HUES64 (cell line): ENCODE measurements around the gene LRRC37B.
"Not testable (repeated sequence)": the region's sequence is repeated elsewhere in the genome, so short reads cannot be mapped to it uniquely, and the experiment has no call there.

ENCODE experiments used
- H3K27ac ChIP-seq: 2 replicates; pipeline ENCODE4 v1.7.0; 2013; ENCODE audit warnings: low read depth, low read length, inconsistent platforms
- H3K27me3 ChIP-seq: 2 replicates; pipeline ENCODE4 v1.6.1; 2013; ENCODE audit warnings: mild to moderate bottlenecking, low read length; ENCODE audit not compliant: insufficient read depth
- H3K36me3 ChIP-seq: 2 replicates; pipeline ENCODE4 v1.6.1; 2013; ENCODE audit warnings: mild to moderate bottlenecking, low read length; ENCODE audit not compliant: insufficient read depth
- H3K4me1 ChIP-seq: 2 replicates; pipeline ENCODE4 v1.6.1; 2013; ENCODE audit warnings: mild to moderate bottlenecking, low read length, moderate library complexity; ENCODE audit not compliant: insufficient read depth
- H3K4me3 ChIP-seq: 2 replicates; pipeline ENCODE4 v1.5.1; 2013; ENCODE audit warnings: mild to moderate bottlenecking, low read length, moderate library complexity
- H3K9ac ChIP-seq: 2 replicates; pipeline ENCODE4 v1.6.1; 2013; ENCODE audit warnings: mild to moderate bottlenecking, low read depth, low read length
- H3K9me3 ChIP-seq: 2 replicates; pipeline ENCODE4 v1.6.1; 2013; ENCODE audit warnings: low read depth, low read length; ENCODE audit not compliant: insufficient read depth
- WGBS: fragments of 150-250, 120-280 bp; methylation state at CpG from one replicate; pipeline ENCODE4 v1.1.7; 2013; ENCODE audit warnings: missing lambda C conversion rate; 5-methylcytosine and 5-hydroxymethylcytosine counted together

Gene LRRC37B

DNA sequence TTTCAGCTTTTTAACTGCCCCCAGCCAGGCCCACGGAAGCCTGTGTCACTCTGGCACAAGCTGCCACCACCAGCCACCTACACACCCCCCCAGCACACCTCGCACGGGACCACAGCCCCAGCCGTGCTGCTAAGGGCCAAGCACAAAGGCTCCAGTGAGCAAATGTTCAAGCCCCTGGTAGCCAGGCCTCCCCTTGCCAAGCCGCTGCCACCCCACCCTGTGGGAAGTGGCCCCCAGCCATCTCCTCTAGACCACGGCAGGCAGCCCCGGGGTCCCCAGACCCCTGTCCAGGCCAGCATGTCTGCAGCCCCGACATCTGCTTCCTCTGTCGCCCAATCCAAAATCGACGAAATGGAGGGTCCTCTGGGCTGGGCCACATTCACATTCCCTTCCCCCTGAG is 35.1 kb downstream of the LRRC37B start:
- H3K27ac ChIP-seq, H3K4me1 ChIP-seq, H3K27me3 ChIP-seq, H3K4me3 ChIP-seq, H3K9ac ChIP-seq, H3K9me3 ChIP-seq: not testable (repeated sequence)
- H3K36me3 ChIP-seq: peaks cover 21% of the 10 kb centered on the region
- 95% methylated on average over 9 of the region's 11 CpGs for WGBS

- H3K9me3 ChIP-seq, H3K27me3 ChIP-seq, H3K27ac ChIP-seq, H3K4me1 ChIP-seq, H3K9ac ChIP-seq, H3K4me3 ChIP-seq: not testable (repeated sequence)
- peaks cover 17% of the 10 kb centered on the region; the same call in 1 of the 2 replicates for H3K36me3 ChIP-seq
- WGBS: 100% methylated on average over 1 of the region's 3 CpGs
Observed at GRCh38 chr17:32045611-32046010, 38.4 kb downstream of the LRRC37B start.

DNA sequence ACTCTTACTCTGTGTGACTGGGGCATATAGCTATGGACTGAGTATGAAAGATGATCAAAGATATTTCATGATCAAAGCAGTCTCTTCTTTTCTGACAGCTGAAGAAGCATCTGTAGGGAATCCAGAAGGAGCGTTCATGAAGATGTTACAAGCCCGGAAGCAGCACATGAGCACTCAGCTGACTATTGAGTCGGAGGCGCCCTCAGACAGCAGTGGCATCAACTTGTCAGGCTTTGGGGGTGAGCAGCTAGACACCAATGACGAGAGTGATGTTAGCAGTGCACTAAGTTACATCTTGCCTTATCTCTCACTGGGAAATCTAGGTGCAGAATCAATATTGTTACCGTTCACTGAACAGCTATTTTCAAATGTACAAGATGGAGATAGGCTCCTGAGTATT is 40.5 kb downstream of the LRRC37B start:
- not testable (repeated sequence) for H3K4me1 ChIP-seq, H3K27ac ChIP-seq, H3K9ac ChIP-seq, H3K27me3 ChIP-seq, H3K4me3 ChIP-seq, H3K9me3 ChIP-seq
- WGBS: 99% methylated on average over 6 of the region's 6 CpGs
- H3K36me3 ChIP-seq: peaks cover 13% of the 10 kb centered on the region; the same call in 1 of the 2 replicates

DNA sequence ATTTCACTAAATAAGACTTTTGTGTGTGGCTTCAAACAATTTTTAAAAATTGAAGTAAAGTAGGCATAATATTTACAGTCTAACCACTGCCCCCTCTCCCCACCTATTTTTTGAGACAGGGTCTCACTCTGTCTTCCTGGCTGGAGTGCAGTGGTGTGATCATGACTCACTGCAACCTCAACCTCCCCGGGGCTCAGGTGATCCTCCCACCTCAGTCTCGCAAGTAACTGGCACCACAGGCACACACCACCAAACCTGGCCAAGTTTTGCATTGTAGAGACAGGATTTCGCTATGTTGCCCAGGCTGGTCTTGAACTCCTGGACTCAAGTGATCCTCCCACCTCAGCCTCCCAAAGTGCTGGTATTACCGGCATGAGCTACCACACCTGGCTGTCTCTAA is 47.8 kb downstream of the LRRC37B start:
- not testable (repeated sequence) for H3K9me3 ChIP-seq, H3K27ac ChIP-seq, H3K36me3 ChIP-seq, H3K4me3 ChIP-seq, H3K27me3 ChIP-seq, H3K4me1 ChIP-seq, H3K9ac ChIP-seq
- WGBS: 80% methylated on average over 3 of the region's 4 CpGs

- not testable (repeated sequence) for H3K27me3 ChIP-seq, H3K4me3 ChIP-seq, H3K27ac ChIP-seq, H3K4me1 ChIP-seq, H3K36me3 ChIP-seq, H3K9ac ChIP-seq, H3K9me3 ChIP-seq
- WGBS: 92% methylated on average over 1 of the region's 3 CpGs
Observed at GRCh38 chr17:32055425-32055824, 48.2 kb downstream of the LRRC37B start.

DNA sequence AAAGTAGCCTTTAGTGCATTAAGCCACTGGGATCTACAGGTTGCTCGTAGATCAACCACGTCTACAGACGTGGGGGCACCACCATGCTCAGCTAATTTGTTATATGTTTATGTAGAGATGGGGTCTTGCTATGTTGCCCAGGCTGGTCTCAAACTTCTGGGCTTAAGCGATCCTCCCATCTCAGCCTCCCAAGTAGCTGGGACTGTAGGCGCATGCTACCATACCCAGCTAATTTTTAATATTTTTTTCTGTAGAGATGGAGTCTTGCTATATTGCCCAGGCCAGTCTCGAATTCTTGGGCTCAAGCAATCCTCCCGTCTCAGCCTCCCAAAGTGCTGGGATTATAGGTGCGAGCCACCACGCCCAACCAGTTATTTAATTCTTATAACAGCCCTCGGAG is 49.3 kb downstream of the LRRC37B start:
- not testable (repeated sequence) for H3K36me3 ChIP-seq, H3K4me1 ChIP-seq, H3K9me3 ChIP-seq, H3K27ac ChIP-seq, H3K4me3 ChIP-seq, H3K27me3 ChIP-seq, H3K9ac ChIP-seq
- 92% methylated on average over 7 of the region's 10 CpGs for WGBS

DNA sequence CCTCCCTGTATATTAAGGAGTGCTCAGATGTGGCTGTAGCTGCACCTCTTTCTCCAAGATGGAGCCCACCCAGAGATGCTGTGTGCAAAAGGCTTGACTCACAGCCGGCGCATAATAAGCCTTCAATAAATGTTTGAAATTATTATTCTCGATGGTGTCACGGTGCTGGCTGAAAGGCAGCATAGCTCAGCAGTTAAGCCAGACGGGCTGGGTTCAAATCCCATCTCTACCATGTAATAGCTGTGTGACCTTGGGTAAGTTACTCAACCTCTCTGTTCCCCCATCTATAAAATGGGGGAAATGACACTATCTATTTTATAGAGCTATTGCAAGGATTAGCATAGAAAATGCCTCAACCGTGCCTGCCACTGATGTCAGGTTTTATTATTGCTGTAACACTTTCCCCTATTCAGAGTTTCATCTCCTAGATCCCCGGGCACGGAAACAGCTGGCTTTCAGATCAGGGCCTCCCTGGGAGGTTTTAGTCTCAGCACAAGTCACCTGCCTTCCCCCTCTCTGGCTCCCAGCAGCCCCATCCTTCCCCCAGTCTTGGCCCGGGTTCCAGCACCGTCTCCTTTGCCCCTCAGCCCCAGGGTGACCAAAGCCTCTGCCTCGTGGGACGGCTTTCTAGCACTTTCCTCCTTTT is 50.4 kb downstream of the LRRC37B start:
- not testable (repeated sequence) for H3K4me3 ChIP-seq, H3K4me1 ChIP-seq, H3K9ac ChIP-seq, H3K27ac ChIP-seq, H3K27me3 ChIP-seq, H3K9me3 ChIP-seq, H3K36me3 ChIP-seq
- WGBS: 97% methylated on average over 9 of the region's 12 CpGs

GRCh38 chr17:32060695-32061094 is 53.5 kb downstream of the LRRC37B start:
- H3K4me1 ChIP-seq, H3K4me3 ChIP-seq, H3K9ac ChIP-seq, H3K9me3 ChIP-seq, H3K36me3 ChIP-seq, H3K27me3 ChIP-seq, H3K27ac ChIP-seq: not testable (repeated sequence)
- no CpG with 5 or more reads among the region's 9 CpGs for WGBS

DNA sequence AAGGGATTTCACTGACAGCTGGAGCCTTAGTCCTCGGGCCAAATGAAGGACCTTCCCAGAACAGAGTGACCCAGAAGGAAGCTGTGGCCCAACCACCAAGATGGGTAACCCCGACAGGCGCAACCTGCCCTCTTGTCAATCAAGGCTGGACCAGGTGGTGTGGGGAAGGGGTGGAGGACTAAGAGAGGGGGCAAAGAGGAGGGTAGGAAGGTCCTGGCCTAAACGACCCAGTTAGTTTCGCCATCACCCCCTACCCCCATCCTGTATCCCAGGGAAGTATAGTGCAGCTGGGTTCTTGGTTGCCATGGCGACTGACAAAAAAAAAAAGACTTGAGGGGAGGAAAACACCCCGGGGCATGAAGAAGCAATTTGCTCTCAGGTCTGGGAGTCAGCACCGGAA is 54.7 kb downstream of the LRRC37B start:
- H3K27ac ChIP-seq, H3K9me3 ChIP-seq, H3K9ac ChIP-seq, H3K4me3 ChIP-seq, H3K36me3 ChIP-seq, H3K4me1 ChIP-seq, H3K27me3 ChIP-seq: not testable (repeated sequence)
- WGBS: 63% methylated on average over 6 of the region's 8 CpGs

DNA sequence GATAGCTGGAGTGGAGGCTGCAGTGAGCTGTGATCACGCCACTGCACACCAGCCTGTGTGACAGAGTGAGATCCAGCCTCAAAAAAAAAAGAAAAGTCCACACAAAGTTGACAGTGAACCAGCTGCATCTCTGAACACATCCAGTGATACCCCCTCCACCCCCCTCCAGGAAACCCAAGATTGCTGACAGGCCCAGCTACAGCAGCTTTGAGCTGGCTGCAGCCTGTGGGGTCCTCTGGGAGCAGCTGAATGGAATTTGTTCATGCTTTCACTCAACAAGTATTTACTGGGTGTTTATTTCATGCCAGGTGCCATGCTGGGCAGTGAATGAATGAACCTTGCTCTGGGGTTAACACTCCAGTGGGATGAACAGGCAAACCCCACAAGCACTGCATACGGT is 56.9 kb downstream of the LRRC37B start:
- not testable (repeated sequence) for H3K9ac ChIP-seq, H3K4me3 ChIP-seq, H3K36me3 ChIP-seq, H3K4me1 ChIP-seq, H3K9me3 ChIP-seq, H3K27me3 ChIP-seq, H3K27ac ChIP-seq
- WGBS: 95% methylated on average over 2 of the region's 2 CpGs

GRCh38 chr17:32066123-32066680 is 59.0 kb downstream of the LRRC37B start:
- H3K27me3 ChIP-seq, H3K4me1 ChIP-seq, H3K36me3 ChIP-seq, H3K4me3 ChIP-seq, H3K27ac ChIP-seq, H3K9me3 ChIP-seq, H3K9ac ChIP-seq: not testable (repeated sequence)
- 86% methylated on average over 4 of the region's 10 CpGs for WGBS
